GM04503 (cell line): Measurements from ENCODE around the gene BCAN.

ENCODE experiments used
- DNase-seq: peaks from one replicate; pipeline ENCODE4 v3.0.0-alpha.2; 2012; ENCODE audit warnings: low read depth

The BCAN gene

GRCh38 chr1:156700736-156701531, 59.0 kb downstream of the BCAN start:
- DNase-seq: no peak

DNA sequence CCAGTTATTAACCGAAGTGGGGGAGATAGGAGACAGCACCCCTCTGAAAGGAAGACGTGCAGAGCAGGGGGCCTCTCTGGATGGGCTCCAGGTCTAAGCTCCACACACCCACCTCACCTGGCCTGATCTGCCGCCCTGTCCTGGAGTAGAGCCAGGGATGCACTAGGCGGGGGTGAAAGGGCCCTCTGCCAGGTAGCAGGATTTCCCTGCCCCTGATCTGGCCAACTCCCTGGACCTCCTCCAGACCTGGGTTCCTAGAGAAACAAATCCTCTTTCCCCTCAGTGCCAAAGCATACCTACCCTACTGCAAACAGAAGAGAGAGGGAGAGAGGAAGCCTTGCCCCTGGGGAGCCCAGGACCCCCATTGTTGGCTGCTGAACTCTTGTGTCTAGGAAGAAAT, 61.4 kb downstream of the BCAN start:
- DNase-seq: no peak

- no peak for DNase-seq
These were observed 61.8 kb downstream of the BCAN start for GRCh38 chr1:156703741-156704140.

GRCh38 chr1:156704166-156704711, 62.3 kb downstream of the BCAN start:
- no peak for DNase-seq

GRCh38 chr1:156704930-156705320, 63.0 kb downstream of the BCAN start:
- no peak for DNase-seq

DNA sequence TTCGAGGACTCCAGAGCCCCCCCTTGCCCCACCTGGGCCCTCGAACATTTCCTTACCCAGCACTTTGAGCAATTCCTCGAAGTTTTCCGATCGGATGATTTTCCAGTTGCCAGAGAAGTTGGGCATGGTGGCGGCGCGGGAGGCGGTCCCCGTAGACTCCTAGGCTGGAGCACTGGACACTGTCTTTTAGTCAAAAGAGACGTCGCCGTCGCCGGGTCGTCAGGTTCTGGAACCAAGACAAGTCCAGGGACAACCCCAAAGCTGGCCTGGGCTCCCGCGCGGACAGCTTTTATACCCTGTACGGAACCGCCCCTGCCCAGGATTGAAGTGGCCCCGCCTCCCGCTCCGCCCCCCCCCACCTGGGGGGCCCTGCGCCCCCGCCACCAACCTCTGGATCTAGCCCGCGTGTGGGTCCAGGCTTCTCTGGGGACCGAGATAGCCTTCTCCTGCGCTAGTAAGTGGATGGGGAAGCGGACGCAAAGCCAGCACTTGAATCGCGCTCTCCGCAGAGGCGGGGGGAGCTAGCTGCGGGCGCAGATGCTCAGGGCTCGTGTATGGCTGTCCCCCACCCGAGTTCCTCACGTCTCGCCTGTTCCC, 63.5 kb downstream of the BCAN start, which contains the start of gene CRABP2:
CRABP2 (minus strand) TSS at position 263 of the 597 bp plus-strand sequence; CDS start at position 126, 137 bp downstream.
- DNase-seq: no peak

DNA sequence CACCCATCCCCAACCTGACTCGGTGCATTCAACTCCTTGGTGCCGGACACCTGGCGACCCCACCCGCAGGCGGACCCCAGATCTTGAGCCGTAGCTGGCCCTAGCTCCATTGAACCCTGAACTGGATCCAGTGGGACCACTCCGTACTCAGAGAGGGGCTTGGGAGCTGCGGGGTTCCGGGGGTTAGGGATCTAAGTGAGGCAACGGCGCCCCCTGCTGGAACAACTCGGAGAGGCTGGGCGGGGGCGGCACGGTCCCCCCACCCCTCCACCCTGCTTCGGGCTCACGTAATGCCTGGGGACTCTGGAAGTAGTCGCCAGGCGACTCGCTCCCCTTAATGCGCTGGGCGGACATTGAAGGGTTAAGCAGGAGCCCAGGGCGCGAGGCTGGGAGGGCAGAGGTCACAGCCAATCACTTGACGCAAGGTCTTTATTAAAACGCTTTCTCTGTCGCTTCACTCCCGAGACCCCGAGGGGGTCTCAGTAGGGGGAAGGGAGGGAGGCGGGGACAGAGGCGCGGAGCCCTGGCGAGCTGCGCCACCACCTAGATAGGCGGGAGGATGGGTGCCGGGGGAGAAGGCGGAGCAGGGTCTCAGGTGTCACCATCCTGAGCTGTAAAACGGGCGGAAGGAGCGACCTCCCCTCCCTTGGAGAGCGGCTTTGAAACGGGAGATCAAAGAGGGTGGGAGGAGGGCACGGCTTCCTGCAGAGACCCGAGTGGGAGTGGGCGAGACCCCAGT, 64.2 kb downstream of the BCAN start:
- no peak for DNase-seq

- no peak for DNase-seq
These were observed 64.9 kb downstream of the BCAN start for GRCh38 chr1:156706657-156707416.

- no peak for DNase-seq
These were observed 65.7 kb downstream of the BCAN start for GRCh38 chr1:156707417-156708217.

DNA sequence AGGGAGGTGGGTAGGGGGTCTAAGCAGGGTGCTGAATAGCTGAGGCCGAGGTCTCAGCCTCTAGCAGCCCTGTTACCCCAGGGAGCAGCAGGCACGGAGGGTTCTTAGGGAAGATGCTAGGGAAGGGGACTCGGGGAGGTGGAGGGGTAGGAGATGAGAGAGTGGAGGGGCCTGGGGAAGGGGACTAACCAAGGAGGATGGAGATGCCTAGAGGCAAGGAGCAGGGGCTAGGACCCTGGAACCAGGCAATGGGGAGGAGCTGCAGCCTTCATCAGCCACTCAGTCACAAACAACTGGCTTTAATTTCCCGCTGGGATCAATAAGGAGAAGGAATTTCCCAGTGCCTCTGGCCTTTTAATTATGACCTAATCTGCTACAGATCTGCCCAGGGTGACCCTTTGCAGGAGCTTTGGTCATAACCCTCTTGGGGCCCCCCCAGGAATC, 66.3 kb downstream of the BCAN start:
- DNase-seq: no peak

- no peak for DNase-seq
These were observed 67.1 kb downstream of the BCAN start for GRCh38 chr1:156709031-156709430.
